Activated T-helper 1 cell treated with anti-CD3 and anti-CD28 coated beads, Interleukin-12 subunit alpha, Interleukin-12 subunit beta, Interleukin-2, Interleukin-4 antibody, amounts not matched to agents 30 ng/mL and 10 ng/mL and 1 ng/mL, durations not matched to agents 14 hours and 24 hours and 36 hours (primary cell): Measurements from ENCODE around the gene CLMP. TPM values are rescaled to one million over a fixed set of nuclear protein-coding genes. Genes with fewer than 3 reads are reported as not detected.

Experiments used
- DNase-seq: peaks from one replicate; pipeline ENCODE4 v3.0.0; 2021; ENCODE audit warnings: low spot score
- H3K27ac Mint-ChIP-seq: one replicate; pipeline ENCODE4 v1.8.0; 2021; ENCODE audit warnings: mild to moderate bottlenecking, mixed read lengths
- H3K27me3 Mint-ChIP-seq: one replicate; pipeline ENCODE4 v1.8.0; 2022; ENCODE audit warnings: mild to moderate bottlenecking, moderate library complexity, mixed read lengths; ENCODE audit not compliant: insufficient read depth
- H3K36me3 Mint-ChIP-seq: one replicate; pipeline ENCODE4 v1.8.0; 2021; ENCODE audit warnings: low read depth, mixed read lengths
- H3K4me1 Mint-ChIP-seq: one replicate; pipeline ENCODE4 v1.8.0; 2021; ENCODE audit warnings: low read depth, mixed read lengths
- H3K4me3 Mint-ChIP-seq: one replicate; pipeline ENCODE4 v1.8.0; 2021; ENCODE audit warnings: mild to moderate bottlenecking, moderate library complexity, mixed read lengths
- H3K9me3 Mint-ChIP-seq: one replicate; pipeline ENCODE4 v1.8.0; 2021; ENCODE audit warnings: mixed read lengths
- intact Hi-C: fragments of 100-400 bp; cut with micrococcal nuclease; formaldehyde crosslinking; loops from one replicate; pipeline ENCODE4 v1.15.1; 2024
- total RNA-seq: library from RNA; stranded (reverse); gene quantifications from 2 replicates; pipeline ENCODE4 v1.2.3, GENCODE V29; 2022

Gene CLMP
- total RNA-seq, 1 donor from 2014 or later = not detected

GRCh38 chr11:123230346-123230745 is 35.3 kb upstream of the CLMP start:
- H3K4me3 Mint-ChIP-seq = no peak overlapping the region
- H3K27ac Mint-ChIP-seq = no peak overlapping the region
- H3K4me1 Mint-ChIP-seq = peaks cover 23% of the 10 kb centered on the region
- DNase-seq = no peak
- peaks cover 38% of the 10 kb centered on the region for H3K27me3 Mint-ChIP-seq
- peaks cover 6% of the 10 kb centered on the region for H3K36me3 Mint-ChIP-seq
- intact Hi-C loops = no loop called here
- no peaks in the 10 kb centered on the region for H3K9me3 Mint-ChIP-seq

GRCh38 chr11:123228496-123229163 is 33.6 kb upstream of the CLMP start:
- no peaks in the 10 kb centered on the region for H3K9me3 Mint-ChIP-seq
- no peak for DNase-seq

GRCh38 chr11:123227763-123228495 is 32.9 kb upstream of the CLMP start:
- Mint-ChIP-seq H3K9me3 (no peaks in the 10 kb centered on the region), H3K27me3 (peaks cover 54% of the 10 kb centered on the region), H3K4me1 (peaks cover 7% of the 10 kb centered on the region), H3K27ac (no peak overlapping the region), H3K36me3 (peaks cover 2% of the 10 kb centered on the region), H3K4me3 (no peak overlapping the region)
- DNase-seq = no peak
- intact Hi-C loops = no loop called here

More at GRCh38 chr11:123228496-123229163, 33.6 kb upstream of the CLMP start:
- Mint-ChIP-seq H3K36me3 (peaks cover 6% of the 10 kb centered on the region), H3K27ac (no peak overlapping the region), H3K4me1 (peaks cover 14% of the 10 kb centered on the region), H3K27me3 (peaks cover 50% of the 10 kb centered on the region), H3K4me3 (no peak overlapping the region)
- intact Hi-C loops = no loop called here

GRCh38 chr11:123221584-123221983 is 26.5 kb upstream of the CLMP start:
- Mint-ChIP-seq H3K27ac (no peak overlapping the region), H3K9me3 (peaks cover 9% of the 10 kb centered on the region), H3K4me1 (no peaks in the 10 kb centered on the region), H3K27me3 (peaks cover 27% of the 10 kb centered on the region), H3K36me3 (no peaks in the 10 kb centered on the region), H3K4me3 (no peak overlapping the region)
- no peak for DNase-seq
- intact Hi-C loops = no loop called here

- Mint-ChIP-seq H3K4me3 (no peak overlapping the region), H3K27ac (no peak overlapping the region), H3K9me3 (peaks cover 9% of the 10 kb centered on the region), H3K4me1 (no peaks in the 10 kb centered on the region), H3K27me3 (peaks cover 26% of the 10 kb centered on the region), H3K36me3 (no peaks in the 10 kb centered on the region)
- no peak for DNase-seq
- intact Hi-C loops = no loop called here
Observed at GRCh38 chr11:123221096-123221561, 26.1 kb upstream of the CLMP start.

- Mint-ChIP-seq H3K9me3 (peaks cover 9% of the 10 kb centered on the region), H3K4me3 (no peak overlapping the region), H3K27ac (no peak overlapping the region), H3K27me3 (peaks cover 24% of the 10 kb centered on the region), H3K36me3 (no peaks in the 10 kb centered on the region), H3K4me1 (no peaks in the 10 kb centered on the region)
- DNase-seq = no peak
- intact Hi-C loops = no loop called here
Observed at GRCh38 chr11:123219066-123219690, 24.1 kb upstream of the CLMP start.

- intact Hi-C loops = no loop called here
- H3K27ac Mint-ChIP-seq = no peak overlapping the region
- no peaks in the 10 kb centered on the region for H3K4me1 Mint-ChIP-seq
- peaks cover 24% of the 10 kb centered on the region for H3K27me3 Mint-ChIP-seq
- H3K4me3 Mint-ChIP-seq = no peak overlapping the region
- DNase-seq = no peak
- no peaks in the 10 kb centered on the region for H3K36me3 Mint-ChIP-seq
- H3K9me3 Mint-ChIP-seq = peaks cover 9% of the 10 kb centered on the region
Observed at GRCh38 chr11:123218451-123218850, 23.4 kb upstream of the CLMP start.

GRCh38 chr11:123217897-123218296 is 22.8 kb upstream of the CLMP start:
- Mint-ChIP-seq H3K27ac (no peak overlapping the region), H3K9me3 (peaks cover 9% of the 10 kb centered on the region), H3K4me1 (no peaks in the 10 kb centered on the region), H3K36me3 (no peaks in the 10 kb centered on the region), H3K27me3 (peaks cover 25% of the 10 kb centered on the region), H3K4me3 (no peak overlapping the region)
- DNase-seq = no peak
- intact Hi-C loops = no loop called here

GRCh38 chr11:123216249-123216648 is 21.2 kb upstream of the CLMP start:
- Mint-ChIP-seq H3K4me3 (no peak overlapping the region), H3K27me3 (peaks cover 37% of the 10 kb centered on the region), H3K36me3 (no peaks in the 10 kb centered on the region), H3K4me1 (no peaks in the 10 kb centered on the region), H3K27ac (no peak overlapping the region), H3K9me3 (no peaks in the 10 kb centered on the region)
- intact Hi-C loops = no loop called here
- no peak for DNase-seq

GRCh38 chr11:123214940-123215339 is 19.9 kb upstream of the CLMP start:
- Mint-ChIP-seq H3K4me3 (no peak overlapping the region), H3K9me3 (no peaks in the 10 kb centered on the region), H3K36me3 (no peaks in the 10 kb centered on the region), H3K27me3 (peaks cover 39% of the 10 kb centered on the region), H3K27ac (no peak overlapping the region), H3K4me1 (no peaks in the 10 kb centered on the region)
- DNase-seq = no peak
- intact Hi-C loops = no loop called here

- H3K4me1 Mint-ChIP-seq = no peaks in the 10 kb centered on the region
- H3K4me3 Mint-ChIP-seq = no peak overlapping the region
- DNase-seq = no peak
- H3K27me3 Mint-ChIP-seq = peaks cover 43% of the 10 kb centered on the region
- no peak overlapping the region for H3K27ac Mint-ChIP-seq
- no peaks in the 10 kb centered on the region for H3K9me3 Mint-ChIP-seq
- no peaks in the 10 kb centered on the region for H3K36me3 Mint-ChIP-seq
- intact Hi-C loops = no loop called here
Observed at GRCh38 chr11:123214396-123214795, 19.3 kb upstream of the CLMP start.

- H3K4me1 Mint-ChIP-seq = no peaks in the 10 kb centered on the region
- intact Hi-C loops = no loop called here
- H3K36me3 Mint-ChIP-seq = no peaks in the 10 kb centered on the region
- peaks cover 48% of the 10 kb centered on the region for H3K27me3 Mint-ChIP-seq
- no peak for DNase-seq
- no peak overlapping the region for H3K27ac Mint-ChIP-seq
- H3K9me3 Mint-ChIP-seq = no peaks in the 10 kb centered on the region
- no peak overlapping the region for H3K4me3 Mint-ChIP-seq
Observed at GRCh38 chr11:123213307-123213771, 18.3 kb upstream of the CLMP start.

GRCh38 chr11:123212406-123212805 is 17.4 kb upstream of the CLMP start:
- no peak for DNase-seq
- no peak overlapping the region for H3K27ac Mint-ChIP-seq
- no peaks in the 10 kb centered on the region for H3K36me3 Mint-ChIP-seq
- no peaks in the 10 kb centered on the region for H3K9me3 Mint-ChIP-seq
- H3K4me1 Mint-ChIP-seq = no peaks in the 10 kb centered on the region
- peaks cover 53% of the 10 kb centered on the region for H3K27me3 Mint-ChIP-seq
- intact Hi-C loops = no loop called here
- no peak overlapping the region for H3K4me3 Mint-ChIP-seq
